ENCODE measurements around the gene IRF2BPL. TPM values are rescaled to one million over a fixed set of nuclear protein-coding genes. Genes with fewer than 3 reads are reported as not detected.

IRF2BPL gene
- total RNA-seq, 1 donor from 2014 or later: 26.7 TPM

DNA sequence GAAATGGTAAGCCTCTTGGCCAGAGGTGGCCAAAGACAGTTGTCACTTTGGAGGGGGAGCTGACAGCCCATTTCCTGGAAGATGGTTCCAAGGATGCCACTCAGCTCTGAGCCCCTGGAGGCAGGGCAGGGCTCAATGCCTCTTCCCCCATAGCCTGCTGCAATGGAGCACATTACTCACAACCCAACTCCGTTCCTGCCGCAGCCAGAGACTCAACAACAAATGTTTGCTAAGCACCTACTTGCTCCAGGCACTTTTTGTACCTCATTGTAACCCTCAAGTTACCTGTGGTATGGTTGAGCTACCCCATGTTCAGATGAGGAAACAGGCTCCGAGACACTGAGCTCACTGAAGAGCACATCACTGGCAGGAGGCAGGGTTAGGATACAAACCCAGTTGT, 19.5 kb downstream of the IRF2BPL start:
- no peak for DNase-seq

DNA sequence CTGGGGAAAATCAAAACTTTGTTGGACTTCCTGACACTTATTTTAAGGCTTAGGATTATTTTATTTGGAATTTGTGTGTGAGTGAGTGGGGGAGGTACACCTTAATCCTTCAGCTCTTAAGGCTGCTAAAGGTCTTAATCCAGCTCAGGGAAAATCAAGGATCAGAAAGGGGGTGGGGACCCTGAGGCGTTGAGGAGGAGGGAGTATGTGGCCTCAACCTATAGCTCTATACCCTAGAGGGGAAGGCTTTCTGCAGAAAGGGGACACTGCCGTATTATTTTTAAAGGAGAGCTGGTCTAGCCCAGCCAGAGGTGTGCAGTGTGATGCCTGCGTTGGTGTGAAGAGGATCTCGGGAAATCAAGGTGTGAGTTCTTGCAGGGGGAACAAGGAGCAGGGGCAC, 20.0 kb downstream of the IRF2BPL start:
- no peak for DNase-seq

DNA sequence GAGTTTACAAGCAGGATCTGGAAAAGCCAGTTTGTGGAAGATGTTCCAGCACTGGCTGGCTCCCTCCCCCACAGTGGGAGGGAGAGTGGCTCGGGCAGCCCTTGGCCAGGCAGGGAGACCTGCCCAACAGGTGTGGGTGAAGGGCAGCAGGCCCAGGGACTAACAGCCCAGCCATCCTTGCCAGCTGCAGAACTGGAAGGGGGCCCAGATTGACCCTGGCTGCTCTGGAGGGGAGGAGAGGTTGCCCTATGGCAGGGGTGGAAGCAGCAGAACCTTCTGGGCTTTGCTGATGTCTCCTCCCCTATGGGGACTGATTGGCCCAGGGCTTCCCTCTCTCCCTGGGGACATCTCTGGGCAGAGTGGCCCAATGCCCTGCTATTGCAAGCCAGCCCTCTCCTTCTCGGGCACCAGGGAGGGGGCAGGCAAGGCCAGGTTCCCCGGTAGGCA, 20.5 kb downstream of the IRF2BPL start:
- DNase-seq: no peak

DNA sequence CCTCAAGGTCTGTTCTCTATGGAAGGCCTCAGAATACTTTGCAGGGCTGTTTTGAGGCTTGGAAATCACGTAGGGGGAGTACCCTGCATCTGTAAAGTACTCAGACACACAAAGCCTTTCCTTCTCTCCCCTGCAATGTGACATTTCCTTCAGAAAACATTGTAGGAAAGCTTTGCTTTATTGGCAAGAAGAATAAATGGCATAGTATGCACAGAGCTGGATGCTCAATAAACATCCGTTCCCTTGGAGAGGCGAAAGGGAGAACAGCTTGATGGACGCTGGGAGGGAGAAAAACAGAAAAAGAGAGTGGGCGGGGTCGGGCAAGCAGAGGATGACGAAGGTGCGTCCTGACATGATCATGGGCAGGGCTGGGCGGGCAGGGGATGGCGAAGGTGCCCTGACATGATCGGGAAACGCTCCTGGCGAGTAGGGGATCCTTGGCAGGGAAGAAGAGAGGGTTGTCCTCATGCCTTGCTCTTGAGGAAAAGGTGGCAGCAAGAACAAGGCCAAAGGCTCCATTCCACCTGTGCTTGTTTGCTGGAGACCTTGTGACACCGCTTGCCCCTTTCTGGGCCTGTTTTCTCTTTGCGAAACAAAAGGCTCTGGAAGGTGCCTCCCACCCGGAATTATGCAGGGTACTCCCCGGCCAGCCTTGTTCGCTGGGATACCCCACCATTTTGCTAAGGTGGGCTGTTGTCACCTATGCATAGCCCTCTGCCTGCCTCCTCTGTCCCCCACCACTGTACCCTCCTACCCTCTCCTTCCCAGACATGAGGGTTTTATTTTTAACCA, 21.1 kb downstream of the IRF2BPL start:
- no peak for DNase-seq

DNA sequence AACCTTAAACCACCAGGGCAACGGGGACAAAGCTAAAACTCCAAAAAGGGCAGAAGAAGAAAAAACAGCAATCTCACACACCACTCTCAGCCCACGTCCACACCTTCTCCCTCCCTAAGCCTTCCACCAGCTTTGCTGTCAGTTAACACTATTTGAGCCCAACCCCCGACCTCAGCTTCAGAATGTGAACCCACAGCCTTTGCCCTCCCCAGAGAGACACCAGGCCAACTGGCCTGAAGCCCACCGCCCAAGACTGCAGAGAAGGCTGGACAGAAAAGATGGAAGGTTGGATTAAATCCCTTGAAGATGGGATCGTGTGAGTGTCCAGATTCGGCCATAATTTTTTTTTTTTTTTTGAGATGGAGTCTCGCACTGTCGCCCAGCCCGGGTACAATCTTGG, 22.4 kb downstream of the IRF2BPL start:
- DNase-seq: no peak

DNA sequence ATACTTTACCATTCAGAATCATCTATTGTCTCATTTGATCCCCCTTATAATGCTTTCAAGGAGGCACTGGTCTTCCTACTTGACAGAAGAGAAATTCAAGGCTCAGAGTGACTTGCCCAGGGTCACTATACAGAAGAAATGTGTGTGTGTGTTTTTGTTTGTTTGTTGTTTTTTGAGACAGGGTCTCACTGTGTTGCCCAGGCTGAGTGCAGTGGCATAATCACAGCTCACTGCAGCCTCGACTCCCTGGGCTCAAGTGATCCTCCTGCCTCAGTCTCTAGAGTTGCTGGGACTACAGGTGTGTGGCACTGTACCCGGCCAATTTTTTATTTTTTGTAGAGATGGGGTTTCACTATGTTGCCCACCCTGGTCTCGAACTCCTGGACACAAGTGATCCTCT, 22.9 kb downstream of the IRF2BPL start:
- no peak for DNase-seq

DNA sequence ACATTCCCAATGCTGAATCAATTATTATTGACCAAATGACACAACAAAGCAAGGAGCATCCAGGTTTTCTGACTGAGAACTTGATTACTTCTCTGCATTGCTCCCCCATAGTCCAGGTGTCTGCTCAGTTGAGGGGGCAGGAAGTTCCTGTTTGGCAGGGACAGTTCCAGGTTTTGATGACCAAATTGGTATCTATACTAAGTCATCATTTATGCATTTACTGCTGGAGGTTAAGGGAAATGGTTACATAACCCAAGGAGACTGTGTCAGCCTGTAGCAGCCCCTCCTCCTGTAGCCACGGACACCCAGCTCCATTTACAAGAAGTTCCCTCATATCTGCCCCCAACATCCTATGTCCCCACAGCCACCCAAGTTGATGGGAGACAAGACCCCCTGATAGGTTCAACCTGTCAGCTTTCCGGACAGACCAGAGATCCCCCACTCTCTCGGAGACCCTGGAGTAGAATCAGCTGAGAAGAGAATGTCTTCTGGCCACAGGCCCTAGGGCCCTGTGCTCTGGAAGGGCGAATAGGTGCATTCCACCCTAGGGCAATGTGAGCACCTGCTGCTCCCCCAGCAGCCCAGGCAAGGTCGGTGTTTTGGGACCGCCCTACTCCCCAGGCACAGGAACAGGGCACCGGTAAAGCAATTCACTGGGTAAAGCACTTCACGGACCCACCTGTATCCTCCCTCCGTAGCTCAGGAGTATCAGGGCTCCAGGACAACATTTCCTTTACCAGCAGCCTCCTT, 23.6 kb downstream of the IRF2BPL start:
- DNase-seq: no peak

DNA sequence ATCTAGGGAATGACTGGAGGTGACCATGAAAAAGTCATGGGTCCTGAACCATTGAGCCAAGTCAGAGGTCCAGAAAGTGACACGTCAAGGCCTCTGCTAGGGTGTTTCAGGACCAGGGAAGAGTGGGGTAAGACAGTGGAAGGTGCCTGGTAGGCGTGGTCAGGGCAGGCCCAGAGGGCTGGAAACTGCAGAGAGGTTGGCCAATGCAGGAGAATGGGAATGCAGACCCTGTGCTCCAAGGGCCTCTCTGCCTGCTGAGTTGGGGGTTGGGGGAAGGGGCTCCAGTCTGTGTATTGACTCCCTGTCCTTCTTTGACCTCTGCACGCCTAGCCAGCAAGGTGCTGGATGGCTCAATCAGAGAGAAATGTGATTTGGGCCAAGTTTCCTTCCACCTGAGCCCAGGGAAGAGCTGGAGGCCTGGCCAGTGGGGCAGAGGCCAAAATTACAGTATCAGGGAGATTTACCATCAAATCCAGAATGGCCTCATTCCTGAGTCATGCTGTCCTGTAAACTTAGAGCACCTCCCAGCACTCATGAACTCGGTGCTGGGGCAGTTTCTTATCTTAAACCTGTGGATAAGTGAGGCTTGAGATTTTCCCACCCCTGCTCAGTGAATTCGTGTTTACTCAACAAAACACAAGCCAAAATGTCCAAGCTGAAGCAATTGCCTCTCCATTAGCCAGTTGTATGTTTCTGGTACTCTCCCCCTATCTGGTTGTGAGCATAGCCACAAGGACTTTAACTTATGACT, 24.4 kb downstream of the IRF2BPL start:
- DNase-seq: no peak

DNA sequence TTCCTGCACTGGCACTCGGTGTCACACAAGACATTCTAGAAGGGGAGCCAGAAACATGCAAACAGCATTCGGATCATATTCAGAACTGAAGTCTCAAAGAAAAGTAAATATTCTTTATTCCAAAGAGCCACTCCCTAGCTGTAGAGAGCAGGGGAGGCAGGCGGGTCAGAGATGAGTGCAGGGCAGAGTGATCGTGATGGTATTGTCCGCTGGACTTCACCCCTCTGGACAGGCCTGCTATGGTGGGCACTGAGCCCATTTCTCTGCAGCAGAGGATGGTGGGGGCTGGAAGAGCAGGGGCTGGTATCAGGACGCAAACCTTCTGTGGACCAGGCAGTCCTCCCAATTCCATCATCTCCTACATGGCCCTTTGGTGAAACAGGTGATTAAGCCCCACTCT, 25.6 kb downstream of the IRF2BPL start:
- DNase-seq: no peak

DNA sequence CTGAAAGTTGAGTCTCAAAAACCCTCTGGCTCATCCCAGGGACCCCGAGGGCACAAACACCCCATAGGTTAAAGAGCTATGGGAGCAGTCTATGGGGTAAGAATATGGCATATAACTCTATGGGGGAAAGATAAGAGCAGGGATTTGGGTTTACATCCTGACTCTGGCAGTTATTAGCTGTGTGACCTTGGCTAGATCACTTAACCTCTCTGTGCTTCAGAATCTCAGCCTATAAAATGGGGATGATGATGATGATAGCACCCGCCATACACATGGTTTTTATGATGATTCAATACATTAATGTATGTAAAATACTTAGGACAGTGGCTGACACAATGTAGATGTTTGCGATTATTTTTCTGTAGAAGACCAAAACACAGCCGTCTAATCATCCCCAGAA, 26.2 kb downstream of the IRF2BPL start:
- no peak for DNase-seq

DNA sequence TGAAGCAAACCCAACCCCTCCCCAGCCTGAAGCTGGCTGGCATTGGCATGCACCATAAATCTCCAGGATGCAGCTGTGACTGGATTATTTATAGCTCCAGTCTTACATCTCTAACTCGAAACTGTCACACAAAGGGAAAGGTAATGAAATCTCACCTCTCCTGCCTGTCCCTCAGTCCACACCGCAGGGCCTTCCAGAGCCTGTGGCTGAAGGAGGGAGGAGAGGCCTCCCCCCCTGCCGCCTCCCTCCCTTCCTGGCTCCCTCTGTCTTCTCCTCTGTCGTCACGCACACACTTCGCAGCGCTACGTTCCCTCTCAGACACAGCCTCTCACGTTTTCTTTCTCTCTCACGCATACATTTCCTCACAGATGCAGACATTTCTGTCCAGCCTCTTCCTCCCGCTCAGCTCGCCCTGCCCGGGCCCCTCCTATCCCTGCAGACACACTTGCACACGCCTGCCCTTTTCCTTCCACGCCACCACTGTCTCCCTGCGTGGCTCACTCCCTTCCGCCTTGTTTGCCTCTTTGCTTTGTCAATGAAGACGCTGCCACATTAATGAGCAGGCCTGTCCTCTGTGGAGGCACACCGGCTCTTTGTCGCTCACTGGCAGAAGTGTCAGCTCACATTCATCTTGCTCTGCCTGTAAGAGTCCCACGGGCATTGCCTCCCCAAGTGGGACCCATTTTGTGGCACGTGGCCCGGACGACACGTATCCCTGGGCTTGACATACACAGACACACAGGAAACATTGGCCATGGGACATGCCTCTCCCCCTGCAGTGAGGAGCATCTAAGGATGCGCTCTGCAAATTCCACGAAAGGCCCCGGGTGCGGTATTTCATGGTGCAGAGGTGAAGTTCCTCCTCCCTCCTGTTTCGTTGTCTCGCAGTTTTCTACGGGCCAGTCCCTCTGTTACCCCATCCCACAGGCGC, 27.9 kb downstream of the IRF2BPL start:
- DNase-seq: peak; percentile 84

DNA sequence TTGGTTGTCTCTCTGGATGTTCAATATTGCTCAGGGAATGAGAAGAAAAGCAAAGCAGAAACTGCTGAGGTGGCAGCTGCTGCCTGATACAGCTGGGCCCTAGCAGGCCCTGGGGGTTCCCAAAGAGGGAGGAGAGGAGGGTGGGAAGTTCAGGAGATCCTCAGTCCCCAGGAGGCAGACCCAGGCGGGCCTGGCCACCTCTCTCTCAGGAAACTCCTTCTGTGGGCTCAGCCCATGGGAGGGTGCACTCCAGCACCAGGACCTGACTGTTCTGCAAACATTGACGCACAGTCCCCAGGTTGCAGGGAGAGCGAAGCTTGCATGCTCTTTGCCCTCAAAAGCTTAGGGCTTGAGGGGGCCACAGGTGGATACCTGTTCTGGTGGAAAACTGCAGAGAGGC, 29.6 kb downstream of the IRF2BPL start:
- no peak for DNase-seq

DNA sequence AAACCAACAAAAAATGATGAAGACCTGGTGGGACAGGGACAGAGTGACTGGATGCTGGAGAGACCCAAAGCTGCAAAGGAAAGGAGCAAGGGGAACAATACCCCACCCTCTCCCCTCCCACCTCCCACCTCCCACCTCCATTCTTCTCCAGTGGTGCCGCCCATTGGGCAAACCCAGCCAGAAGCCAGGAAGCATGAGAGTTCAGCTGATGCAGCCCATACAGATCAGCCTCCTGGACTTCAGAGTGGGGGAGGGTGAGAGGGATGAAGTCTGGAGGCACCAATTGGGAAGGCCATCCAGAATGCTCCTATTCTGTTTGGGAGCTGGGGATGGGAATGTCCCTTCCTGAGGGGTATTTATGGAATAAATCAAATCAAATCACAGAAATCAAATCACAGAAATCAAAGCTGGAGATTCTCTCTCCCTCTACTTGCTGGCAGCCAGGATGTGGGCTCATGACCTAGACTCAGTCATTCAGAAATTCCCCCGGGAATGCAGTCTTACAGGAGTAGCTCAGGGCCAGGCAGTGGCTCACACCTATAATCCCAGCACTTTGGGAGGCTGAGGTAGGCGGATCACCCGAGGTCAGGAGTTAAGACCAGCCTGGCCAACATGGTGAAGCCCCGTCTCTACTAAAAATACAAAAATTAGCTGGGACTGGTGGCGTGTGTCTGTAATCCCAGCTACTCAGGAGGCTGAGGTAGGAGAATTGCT, 31.1 kb downstream of the IRF2BPL start:
- DNase-seq: no peak

DNA sequence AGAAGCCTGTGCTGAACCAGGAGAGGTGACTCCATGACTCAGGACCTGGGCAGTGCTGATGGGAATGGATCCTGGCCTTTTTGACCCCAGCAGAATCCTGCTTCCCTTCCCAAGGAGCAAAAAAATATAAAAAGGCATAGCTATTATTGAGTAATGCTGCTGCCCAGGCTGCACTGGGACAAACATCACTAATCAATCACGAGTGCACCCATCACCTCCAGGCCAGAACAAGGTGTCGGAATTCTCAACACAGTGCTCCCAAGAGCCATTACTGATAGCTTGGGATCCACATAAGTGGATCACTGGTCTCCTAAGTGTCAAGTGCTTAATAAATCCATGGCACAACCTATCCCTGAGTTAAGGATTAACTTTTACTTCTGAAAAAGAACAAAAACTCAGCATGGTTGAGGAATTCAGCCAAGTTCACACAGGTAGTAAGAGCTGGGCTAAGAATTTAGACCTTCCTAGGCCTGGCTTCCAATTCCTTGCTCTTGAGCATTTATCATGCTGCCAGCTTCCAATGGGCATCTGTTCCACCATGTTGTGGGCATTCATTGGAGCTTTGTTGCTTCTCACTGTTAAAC, 31.9 kb downstream of the IRF2BPL start:
- DNase-seq: no peak

DNA sequence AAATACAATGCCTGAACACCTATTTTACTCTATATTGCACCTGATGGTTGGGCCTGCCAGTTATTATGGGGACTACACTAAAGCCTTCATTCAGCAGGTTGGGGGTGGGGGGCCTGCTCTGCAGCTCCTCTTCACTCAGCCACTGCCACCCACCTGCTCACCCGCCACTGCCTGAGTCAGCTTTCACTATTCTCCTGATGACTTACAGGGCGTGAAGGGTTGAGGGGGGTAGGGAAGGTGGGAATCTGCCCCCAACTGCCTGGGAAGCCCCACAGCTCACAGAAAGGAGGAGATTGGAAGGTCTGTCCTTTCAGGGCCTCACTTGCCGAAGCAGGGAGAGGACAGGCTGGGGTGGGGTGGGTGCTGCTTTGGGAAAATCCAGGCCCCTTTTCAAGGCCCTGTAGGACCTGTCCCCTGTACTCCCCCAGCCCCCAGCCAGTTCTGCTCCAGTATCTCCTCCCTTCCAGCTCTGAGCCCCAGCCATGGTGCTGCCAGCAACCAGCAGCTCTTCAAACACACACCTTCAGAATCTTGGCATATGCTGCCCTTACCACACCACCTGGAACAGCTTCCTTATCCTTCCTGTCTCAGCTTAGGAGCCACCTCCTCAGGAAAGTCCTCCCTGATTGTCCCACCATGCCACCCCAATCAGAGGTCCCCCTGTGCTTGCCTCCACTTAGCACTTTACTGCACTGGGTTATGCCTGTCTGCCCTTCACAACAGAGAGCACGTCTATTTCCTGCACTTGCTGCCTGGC, 33.1 kb downstream of the IRF2BPL start:
- no peak for DNase-seq

DNA sequence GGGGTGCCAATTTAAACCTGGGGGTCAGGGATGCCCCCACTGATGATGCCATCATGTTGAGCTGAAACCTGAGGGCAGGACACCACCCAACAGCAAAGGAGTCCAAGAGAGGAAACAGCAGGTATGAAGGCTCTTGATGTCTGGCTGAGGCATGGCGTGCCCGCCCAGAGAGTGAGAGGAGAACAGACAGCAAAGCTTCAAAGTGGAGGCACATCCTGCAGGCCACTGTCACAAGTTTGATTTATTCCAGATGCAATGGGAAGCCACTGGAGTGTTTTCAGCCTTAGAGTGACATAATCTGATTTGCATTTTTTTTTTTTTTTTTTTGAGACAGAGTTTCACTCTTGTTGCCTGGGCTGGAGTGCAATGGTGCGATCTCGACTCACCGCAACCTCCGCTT, 34.8 kb downstream of the IRF2BPL start:
- no peak for DNase-seq

DNA sequence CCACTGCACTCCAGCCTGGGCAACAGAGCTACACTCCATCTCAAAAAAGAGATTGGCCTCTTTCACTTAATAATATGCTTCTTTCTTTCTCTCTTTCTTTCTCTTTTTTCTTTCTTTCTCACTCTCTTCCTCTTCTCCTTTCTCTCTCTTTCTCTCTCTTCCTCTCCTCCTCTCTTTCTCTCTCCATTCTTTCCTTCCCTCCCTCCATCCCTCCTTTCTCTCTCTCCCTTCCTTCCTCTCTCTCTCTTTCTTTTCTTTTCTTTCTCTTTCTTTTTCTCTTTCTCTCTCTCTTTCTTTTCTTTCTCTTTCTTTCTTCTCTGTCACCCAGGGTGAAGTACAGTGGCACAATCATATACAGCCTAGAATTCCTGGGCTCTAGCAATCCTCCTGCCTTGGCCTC, 38.4 kb downstream of the IRF2BPL start:
- DNase-seq: no peak

DNA sequence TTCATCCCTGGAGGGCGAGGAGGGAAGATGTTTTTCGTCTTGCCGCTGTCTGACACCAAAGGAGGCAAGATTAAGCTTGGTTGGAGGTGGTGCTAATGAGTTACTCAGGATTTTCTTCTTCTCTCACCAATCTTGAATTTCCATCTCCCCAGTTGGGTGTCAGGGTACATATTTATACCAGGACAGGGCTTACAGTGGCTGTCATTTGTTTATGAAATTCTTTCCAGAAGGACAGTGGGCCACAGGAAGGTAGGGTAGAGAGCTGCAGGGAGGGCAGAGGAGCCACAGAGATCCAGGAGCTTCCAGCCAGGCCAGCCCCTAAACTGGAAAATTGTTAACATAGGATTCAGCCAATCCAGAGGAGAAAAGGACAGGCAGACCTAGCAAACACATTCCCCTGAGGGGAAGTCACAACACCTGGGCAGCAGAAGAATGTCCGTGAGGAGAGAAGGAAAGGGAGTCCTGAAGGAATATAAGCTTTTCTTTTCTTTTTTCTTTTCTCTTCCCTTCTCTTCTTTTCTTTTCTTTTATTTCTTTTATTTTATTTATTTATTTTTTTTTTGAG, 40.5 kb downstream of the IRF2BPL start:
- no peak for DNase-seq

DNA sequence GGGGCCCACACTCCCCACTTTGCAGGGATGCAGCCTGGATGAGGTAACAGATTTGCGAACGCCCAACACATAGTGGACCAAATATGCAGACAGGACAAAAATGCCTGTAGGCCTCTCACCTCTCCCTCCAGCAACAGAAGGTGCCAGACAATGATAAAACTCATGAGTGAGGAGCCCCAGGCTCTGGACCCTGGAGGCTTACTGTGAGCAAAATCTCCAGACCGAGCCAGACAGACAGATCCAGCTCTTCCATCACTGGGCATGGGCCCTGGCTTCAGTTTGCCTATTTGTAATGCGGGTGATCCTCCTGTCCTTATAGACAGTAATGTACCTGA, 42.3 kb downstream of the IRF2BPL start:
- DNase-seq: no peak

All from skin of body (tissue), 2 donors.